GM12878 (cell line): ENCODE measurements around the gene C5AR2. TPM values are rescaled to one million over a fixed set of nuclear protein-coding genes. Genes with fewer than 3 reads are reported as not detected.

Experiments used
- ATAC-seq: fragments of 200-7000 bp; cut with Tn5 transposase; 3 replicates; pipeline ENCODE4 v1.9.1; 2020; ENCODE audit warnings: mild to moderate bottlenecking, moderate library complexity
- BruUV-seq: library from RNA; stranded (reverse); fragments of 400-500 nt; replicated peaks from 2 replicates; lab custom pipeline; 2021; lab: Mats Ljungman, UMichigan
- CTCF ChIA-PET: fragments of 300-600 bp; sonication (Branson Sonifier 250); formaldehyde crosslinking; extraction: SDS; loops from one replicate; lab custom pipeline; 2021; ENCODE audit warnings: inconsistent platforms; lab: Yijun Ruan, JAX
- POLR2A ChIA-PET: fragments of 350-600 bp; formaldehyde crosslinking; extraction: SDS; loops from one replicate; lab custom pipeline; 2021; ENCODE audit warnings: inconsistent platforms; lab: Charles Lee
- RAD21 ChIA-PET: fragments of 300-600 bp; sonication (Branson Sonifier 250); formaldehyde crosslinking; loops from one replicate; lab custom pipeline; 2023; ENCODE audit warnings: antibody characterized with exemption; ENCODE audit not compliant: unreplicated experiment; lab: Charles Lee
- SMC1A ChIA-PET: fragments of 300-600 bp; sonication (Branson Sonifier 250); formaldehyde crosslinking; loops from one replicate; lab custom pipeline; 2023; ENCODE audit not compliant: unreplicated experiment, uncharacterized antibody; lab: Charles Lee
- DNase-seq: peaks from one replicate; pipeline ENCODE4 v3.0.0-alpha.2; 2011; ENCODE audit warnings: low read depth, low spot score
- FAIRE-seq: peaks from 3 replicates; lab custom pipeline; 2011; peaks lifted over from hg19 to GRCh38; lab: Jason Lieb, UNC
- H2AFZ ChIP-seq: 2 replicates; pipeline ENCODE4 v1.6.0; 2011; ENCODE audit warnings: low read depth, low read length, control low read depth; ENCODE audit not compliant: control insufficient read depth
- H3K27ac ChIP-seq: 2 replicates; pipeline ENCODE4 v1.5.1; 2011; ENCODE audit warnings: control low read depth; ENCODE audit not compliant: control insufficient read depth, insufficient read depth
- H3K27me3 ChIP-seq, 2 experiments: replicated peaks in 1 of 2; 2 replicates each; pipeline versions ENCODE4 v1.6.0 to v1.6.1; 2011; ENCODE audit warnings: low read length in 1 of 2; ENCODE audit not compliant: control insufficient read depth in 2 of 2, insufficient read depth in 2 of 2
- H3K36me3 ChIP-seq, 2 experiments: 2 replicates each; pipeline ENCODE4 v1.5.1; 2011; ENCODE audit warnings: low read length in 1 of 2; ENCODE audit not compliant: control insufficient read depth in 2 of 2, insufficient read depth in 2 of 2
- H3K4me1 ChIP-seq: 2 replicates; pipeline ENCODE4 v1.6.1; 2011; ENCODE audit warnings: mild to moderate bottlenecking, low read length, moderate library complexity, mixed read lengths; ENCODE audit not compliant: control insufficient read depth, insufficient read depth
- H3K4me2 ChIP-seq: 2 replicates; pipeline ENCODE4 v1.6.0; 2011; ENCODE audit warnings: control low read depth; ENCODE audit not compliant: control insufficient read depth, insufficient read depth
- H3K4me3 ChIP-seq: fragments of 200-600 bp; sonication (generic); 2 replicates; pipeline ENCODE4 v1.5.1; 2016
- H3K79me2 ChIP-seq: 2 replicates; pipeline ENCODE4 v1.6.0; 2011; ENCODE audit warnings: low read length; ENCODE audit not compliant: control insufficient read depth, insufficient read depth
- H3K9ac ChIP-seq: 2 replicates; pipeline ENCODE4 v1.8.0; 2011; ENCODE audit warnings: low read length, control low read depth, mixed read lengths; ENCODE audit not compliant: control insufficient read depth, insufficient read depth
- H3K9me3 ChIP-seq: replicated peaks from 3 replicates; pipeline ENCODE4 v1.5.1; 2011; ENCODE audit warnings: mild to moderate bottlenecking, low read length; ENCODE audit not compliant: control insufficient read depth, insufficient read depth
- H4K20me1 ChIP-seq: 2 replicates; pipeline ENCODE4 v1.6.0; 2011; ENCODE audit not compliant: control insufficient read depth, insufficient read depth
- ASH2L ChIP-seq: fragments of 300-600, 200-600 bp; sonication (generic); IDR thresholded peaks from 2 replicates; pipeline ENCODE4 v1.6.1; 2017; ENCODE audit warnings: low read depth, mild to moderate bottlenecking, borderline replicate concordance
- CHD1 ChIP-seq: IDR thresholded peaks from 2 replicates; pipeline ENCODE4 v1.6.1; 2012; ENCODE audit warnings: low read depth, low read length, improper control_type of control experiment
- ETV6 ChIP-seq, 2 experiments: fragments of 450-650 bp in 1 of 2; IDR thresholded peaks in 1 of 2; conservative IDR thresholded peaks in 1 of 2; 2 replicates each; pipeline ENCODE4 v1.6.1; 2014; ENCODE audit warnings: antibody characterized with exemption in 1 of 2, borderline replicate concordance in 1 of 2, low read depth in 1 of 2, mild to moderate bottlenecking in 1 of 2, moderate library complexity in 1 of 2
- KAT2A ChIP-seq: conservative IDR thresholded peaks from 2 replicates; pipeline ENCODE4 v1.6.1; 2011; ENCODE audit warnings: low read depth, low read length; ENCODE audit not compliant: control insufficient read depth
- MXI1 ChIP-seq: fragments of 150-350 bp; IDR thresholded peaks from 2 replicates; pipeline ENCODE4 v1.6.1; 2011; ENCODE audit warnings: low read depth, mild to moderate bottlenecking, inconsistent platforms, low read length, improper control_type of control experiment
- NFYA ChIP-seq: IDR thresholded peaks from 2 replicates; pipeline ENCODE4 v1.6.1; 2011; ENCODE audit warnings: low read depth, mild to moderate bottlenecking, low read length, improper control_type of control experiment, borderline replicate concordance
- NR2F1 ChIP-seq: fragments of 450-650 bp; conservative IDR thresholded peaks from 2 replicates; pipeline ENCODE4 v1.6.1; 2017; ENCODE audit warnings: mild to moderate bottlenecking
- PAX8 ChIP-seq: fragments of 450-650 bp; IDR thresholded peaks from 2 replicates; pipeline ENCODE4 v1.6.1; 2017; ENCODE audit warnings: mild to moderate bottlenecking, moderate library complexity
- PML ChIP-seq: IDR thresholded peaks from 2 replicates; pipeline ENCODE4 v1.6.1; 2012; ENCODE audit warnings: low read length, inconsistent platforms
- RAD51 ChIP-seq: fragments of 450-650 bp; IDR thresholded peaks from 2 replicates; pipeline ENCODE4 v1.6.1; 2016; ENCODE audit warnings: moderate library complexity, mild to moderate bottlenecking, inconsistent platforms
- RCOR1 ChIP-seq: conservative IDR thresholded peaks from 2 replicates; pipeline ENCODE4 v1.6.1; 2012; ENCODE audit warnings: low read depth, low read length, improper control_type of control experiment
- RFX5 ChIP-seq: IDR thresholded peaks from 2 replicates; pipeline ENCODE4 v1.6.1; 2011; ENCODE audit warnings: low read depth, low read length, improper control_type of control experiment
- SP1 ChIP-seq: IDR thresholded peaks from one replicate; pipeline ENCODE4 v1.6.1; 2011; ENCODE audit warnings: low read depth, low read length
- SPI1 ChIP-seq: IDR thresholded peaks from 2 replicates; pipeline ENCODE4 v1.6.1; 2011; ENCODE audit warnings: low read depth, mild to moderate bottlenecking, low read length, moderate library complexity, borderline replicate concordance; ENCODE audit not compliant: insufficient read depth
- TARDBP ChIP-seq: IDR thresholded peaks from 2 replicates; pipeline ENCODE4 v1.6.1; 2016; ENCODE audit warnings: borderline replicate concordance
- ZNF274 ChIP-seq: IDR thresholded peaks from one replicate; pipeline ENCODE4 v1.8.0; 2011; ENCODE audit not compliant: insufficient read length, insufficient read depth
- WGBS: methylation state at CpG from one replicate; pipeline ENCODE4 v1.1.6; 2016; ENCODE audit warnings: low lambda C conversion rate; ENCODE audit not compliant: insufficient replicate concordance, insufficient coverage; ENCODE audit errors: missing lambda C conversion rate; 5-methylcytosine and 5-hydroxymethylcytosine counted together
- in situ Hi-C: fragments of 300-500 bp; cut with MboI; formaldehyde crosslinking; loops from 9 replicates; pipeline ENCODE4 v1.14.3; 2018; ENCODE audit warnings: mixed read lengths
- intact Hi-C: fragments of 100-400 bp; cut with micrococcal nuclease; formaldehyde crosslinking; loops from one replicate; pipeline ENCODE4 v1.14.2; 2022; ENCODE audit not compliant: unreplicated experiment
- polyA plus RNA-seq, 11 experiments: library from polyadenylated mRNA; depleted of rRNA in 4 of 11; unstranded in 6 of 11; stranded (reverse) in 5 of 11; fragments of >200 nt; fragmentation: Nextera tagmentation in 4 of 11; fragmentation: Illumina TruSeq in 1 of 11; extraction: Ambion mirVana in 4 of 11; extraction: Trizol in 1 of 11; gene quantifications; 1 replicate in 1 of 11; 2 replicates in 10 of 11; pipeline versions ENCODE4 v1.2.1 to v1.2.3, GENCODE V29; 2011 to 2016; ENCODE audit warnings: inconsistent platforms in 2 of 11, missing spikeins in 2 of 11, low read depth in 1 of 11
- total RNA-seq, 4 experiments: library from RNA; depleted of rRNA in 3 of 4; stranded (reverse); fragments of >200 nt in 3 of 4; fragmentation: Illumina TruSeq in 1 of 4; extraction: Trizol in 1 of 4; gene quantifications; 2 replicates each; pipeline versions ENCODE4 v1.2.1 to v1.2.3, GENCODE V29; 2013 to 2021
- TF ChIP-seq, protein P1 (sequence below): fragments of 450-650 bp; IDR thresholded peaks from 2 replicates; pipeline ENCODE4 v1.6.1; 2017; ENCODE audit warnings: mild to moderate bottlenecking, moderate library complexity
- TF ChIP-seq, protein P2 (sequence below): fragments of 450-650 bp; IDR thresholded peaks from 2 replicates; pipeline ENCODE4 v1.6.1; 2017; ENCODE audit warnings: borderline replicate concordance
- TF ChIP-seq, protein P3 (sequence below): fragments of 450-650 bp; IDR thresholded peaks from 2 replicates; pipeline ENCODE4 v1.6.1; 2016; ENCODE audit warnings: mild to moderate bottlenecking

C5AR2 gene
- total and polyA plus RNA-seq, 10 of the 15 experiments (the other 5 are each of a cell fraction or from before 2014, with no cell fraction given): 0.01 TPM; not detected in 9

DNA sequence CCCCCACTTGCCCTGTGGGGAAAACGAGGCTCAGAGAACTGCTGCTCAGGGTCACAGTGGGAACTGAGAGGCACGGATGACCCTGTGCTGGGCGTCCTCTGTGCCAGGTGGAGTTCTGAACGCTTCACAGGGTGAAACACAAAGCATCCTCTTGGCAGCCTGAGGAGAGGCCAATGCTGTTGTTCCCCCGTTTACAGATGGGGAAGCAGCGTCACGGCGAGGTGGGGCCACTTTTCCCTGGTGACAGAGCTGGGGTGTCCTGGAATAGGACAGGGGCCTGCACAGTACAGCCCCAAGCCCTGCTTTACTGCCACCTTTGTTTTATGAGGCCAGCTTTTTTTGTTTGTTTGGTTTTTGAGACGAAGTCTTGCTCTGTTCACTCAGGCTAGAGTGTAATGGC lies 39.3 kb downstream of the C5AR2 start:
- ChIA-PET RAD21 (no interaction called here), CTCF (interaction anchor here (1.9 kb wide), 1 partner anchor 22 kb away, joined by 5 read pairs; the partner anchor contains the start of gene DHX34)
- H3K4me3 ChIP-seq: no peak overlapping the region
- WGBS: 85% methylated on average over 9 of the region's 9 CpGs
- in situ Hi-C loops: no loop called here
- no peak overlapping the region for H3K9ac ChIP-seq
- no peak overlapping the region for H2AFZ ChIP-seq
- no peaks in the 10 kb centered on the region for H3K9me3 ChIP-seq
- ATAC-seq: no peak
- H3K27ac ChIP-seq: no peak overlapping the region
- H4K20me1 ChIP-seq: no peaks in the 10 kb centered on the region; the same call in 1 of the 2 replicates
- no peak for DNase-seq
- peaks cover 7 to 29% of the 10 kb centered on the region in 2 experiments; a peak in 3 of 4 replicates for H3K36me3 ChIP-seq
- no peaks in the 10 kb centered on the region for H3K27me3 ChIP-seq
- BruUV-seq: no TSS peak
- TF ChIP-seq SP1: no peak
- no peak for TF ChIP-seq RAD51
- no peak for TF ChIP-seq KAT2A
- TF ChIP-seq, protein P1, sequence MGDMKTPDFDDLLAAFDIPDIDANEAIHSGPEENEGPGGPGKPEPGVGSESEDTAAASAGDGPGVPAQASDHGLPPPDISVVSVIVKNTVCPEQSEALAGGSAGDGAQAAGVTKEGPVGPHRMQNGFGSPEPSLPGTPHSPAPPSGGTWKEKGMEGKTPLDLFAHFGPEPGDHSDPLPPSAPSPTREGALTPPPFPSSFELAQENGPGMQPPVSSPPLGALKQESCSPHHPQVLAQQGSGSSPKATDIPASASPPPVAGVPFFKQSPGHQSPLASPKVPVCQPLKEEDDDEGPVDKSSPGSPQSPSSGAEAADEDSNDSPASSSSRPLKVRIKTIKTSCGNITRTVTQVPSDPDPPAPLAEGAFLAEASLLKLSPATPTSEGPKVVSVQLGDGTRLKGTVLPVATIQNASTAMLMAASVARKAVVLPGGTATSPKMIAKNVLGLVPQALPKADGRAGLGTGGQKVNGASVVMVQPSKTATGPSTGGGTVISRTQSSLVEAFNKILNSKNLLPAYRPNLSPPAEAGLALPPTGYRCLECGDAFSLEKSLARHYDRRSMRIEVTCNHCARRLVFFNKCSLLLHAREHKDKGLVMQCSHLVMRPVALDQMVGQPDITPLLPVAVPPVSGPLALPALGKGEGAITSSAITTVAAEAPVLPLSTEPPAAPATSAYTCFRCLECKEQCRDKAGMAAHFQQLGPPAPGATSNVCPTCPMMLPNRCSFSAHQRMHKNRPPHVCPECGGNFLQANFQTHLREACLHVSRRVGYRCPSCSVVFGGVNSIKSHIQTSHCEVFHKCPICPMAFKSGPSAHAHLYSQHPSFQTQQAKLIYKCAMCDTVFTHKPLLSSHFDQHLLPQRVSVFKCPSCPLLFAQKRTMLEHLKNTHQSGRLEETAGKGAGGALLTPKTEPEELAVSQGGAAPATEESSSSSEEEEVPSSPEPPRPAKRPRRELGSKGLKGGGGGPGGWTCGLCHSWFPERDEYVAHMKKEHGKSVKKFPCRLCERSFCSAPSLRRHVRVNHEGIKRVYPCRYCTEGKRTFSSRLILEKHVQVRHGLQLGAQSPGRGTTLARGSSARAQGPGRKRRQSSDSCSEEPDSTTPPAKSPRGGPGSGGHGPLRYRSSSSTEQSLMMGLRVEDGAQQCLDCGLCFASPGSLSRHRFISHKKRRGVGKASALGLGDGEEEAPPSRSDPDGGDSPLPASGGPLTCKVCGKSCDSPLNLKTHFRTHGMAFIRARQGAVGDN: no peak
- TF ChIP-seq MXI1: no peak
- TF ChIP-seq, protein P2, sequence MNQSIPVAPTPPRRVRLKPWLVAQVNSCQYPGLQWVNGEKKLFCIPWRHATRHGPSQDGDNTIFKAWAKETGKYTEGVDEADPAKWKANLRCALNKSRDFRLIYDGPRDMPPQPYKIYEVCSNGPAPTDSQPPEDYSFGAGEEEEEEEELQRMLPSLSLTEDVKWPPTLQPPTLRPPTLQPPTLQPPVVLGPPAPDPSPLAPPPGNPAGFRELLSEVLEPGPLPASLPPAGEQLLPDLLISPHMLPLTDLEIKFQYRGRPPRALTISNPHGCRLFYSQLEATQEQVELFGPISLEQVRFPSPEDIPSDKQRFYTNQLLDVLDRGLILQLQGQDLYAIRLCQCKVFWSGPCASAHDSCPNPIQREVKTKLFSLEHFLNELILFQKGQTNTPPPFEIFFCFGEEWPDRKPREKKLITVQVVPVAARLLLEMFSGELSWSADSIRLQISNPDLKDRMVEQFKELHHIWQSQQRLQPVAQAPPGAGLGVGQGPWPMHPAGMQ: no peak
- TF ChIP-seq ETV6 (conservative IDR thresholded peaks at IDR 0.05 in 1 of 2, IDR thresholded peaks at IDR 0.05 in 1 of 2; ENCODE audit: borderline replicate concordance in 1 of 2, low read depth in 1 of 2): no peak
- TF ChIP-seq RFX5: no peak
- TF ChIP-seq PML: no peak
- TF ChIP-seq, protein P3, sequence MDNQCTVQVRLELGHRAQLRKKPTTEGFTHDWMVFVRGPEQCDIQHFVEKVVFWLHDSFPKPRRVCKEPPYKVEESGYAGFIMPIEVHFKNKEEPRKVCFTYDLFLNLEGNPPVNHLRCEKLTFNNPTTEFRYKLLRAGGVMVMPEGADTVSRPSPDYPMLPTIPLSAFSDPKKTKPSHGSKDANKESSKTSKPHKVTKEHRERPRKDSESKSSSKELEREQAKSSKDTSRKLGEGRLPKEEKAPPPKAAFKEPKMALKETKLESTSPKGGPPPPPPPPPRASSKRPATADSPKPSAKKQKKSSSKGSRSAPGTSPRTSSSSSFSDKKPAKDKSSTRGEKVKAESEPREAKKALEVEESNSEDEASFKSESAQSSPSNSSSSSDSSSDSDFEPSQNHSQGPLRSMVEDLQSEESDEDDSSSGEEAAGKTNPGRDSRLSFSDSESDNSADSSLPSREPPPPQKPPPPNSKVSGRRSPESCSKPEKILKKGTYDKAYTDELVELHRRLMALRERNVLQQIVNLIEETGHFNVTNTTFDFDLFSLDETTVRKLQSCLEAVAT: no peak
- TF ChIP-seq RCOR1: no peak
- no peak for TF ChIP-seq ASH2L
- no peak for TF ChIP-seq CHD1
- no peak for TF ChIP-seq SPI1
- TF ChIP-seq NFYA: no peak
- TF ChIP-seq ZNF274: no peak
- TF ChIP-seq NR2F1: no peak
- no peak for TF ChIP-seq TARDBP
- TF ChIP-seq PAX8: no peak
- TF ChIP-seq, all 136 proteins: peak for 0
- intact Hi-C loops: no loop called here
- SMC1A ChIA-PET: no interaction called here
- POLR2A ChIA-PET: no interaction called here
- no peaks in the 10 kb centered on the region for H3K79me2 ChIP-seq
- no peaks in the 10 kb centered on the region for H3K4me1 ChIP-seq
- no peak overlapping the region for H3K4me2 ChIP-seq
- no peak for FAIRE-seq
